WTC11 (cell line): ENCODE measurements around the gene CRYBB2. TPM values are rescaled to one million over a fixed set of nuclear protein-coding genes. Genes with fewer than 3 reads are reported as not detected.
"Not testable (repeated sequence)": the region's sequence is repeated elsewhere in the genome, so short reads cannot be mapped to it uniquely, and the experiment has no call there.

ENCODE experiments used
- ATAC-seq: fragments of 200-7000 bp; cut with Tn5 transposase; 2 replicates; pipeline ENCODE4 v1.10.0; 2021; ENCODE audit warnings: mild to moderate bottlenecking, moderate library complexity
- CTCF ChIA-PET: fragments of 300-600 bp; sonication (Branson Sonifier 250); formaldehyde crosslinking; loops from one replicate; lab custom pipeline; 2021; ENCODE audit warnings: antibody characterized with exemption; lab: Charles Lee
- POLR2A ChIA-PET: fragments of 350-600 bp; sonication (Branson Sonifier 250); formaldehyde crosslinking; loops from one replicate; lab custom pipeline; 2021; ENCODE audit warnings: antibody characterized with exemption; lab: Charles Lee
- DNase-seq: peaks from one replicate; pipeline ENCODE4 v3.0.0; 2021; ENCODE audit warnings: low spot score
- H3K27ac Mint-ChIP-seq: 2 replicates; pipeline ENCODE4 v1.8.0; 2021; ENCODE audit warnings: mixed read lengths
- H3K27me3 Mint-ChIP-seq: 2 replicates; pipeline ENCODE4 v1.8.0; 2021; ENCODE audit warnings: low read depth, mild to moderate bottlenecking, moderate library complexity, mixed read lengths
- H3K36me3 Mint-ChIP-seq: 2 replicates; pipeline ENCODE4 v1.8.0; 2021; ENCODE audit warnings: mixed read lengths
- H3K4me1 Mint-ChIP-seq: 2 replicates; pipeline ENCODE4 v1.8.0; 2022; ENCODE audit warnings: mixed read lengths
- H3K4me3 Mint-ChIP-seq: 2 replicates; pipeline ENCODE4 v1.8.0; 2021; ENCODE audit warnings: mild to moderate bottlenecking, moderate library complexity, mixed read lengths
- H3K9me3 Mint-ChIP-seq: 2 replicates; pipeline ENCODE4 v1.8.0; 2021; ENCODE audit warnings: mixed read lengths
- ETV6 ChIP-seq: sonication (generic); formaldehyde crosslinking; IDR thresholded peaks from 2 replicates; pipeline ENCODE4 v1.8.1; 2022; ENCODE audit warnings: mild to moderate bottlenecking, missing genetic modification reagents
- HMGA2 ChIP-seq: fragments of 250-450 bp; sonication (Bioruptor Pico); IDR thresholded peaks from 2 replicates; pipeline ENCODE4 v1.4.0; 2021; ENCODE audit warnings: mild to moderate bottlenecking, moderate library complexity
- JUN ChIP-seq: sonication (generic); formaldehyde crosslinking; IDR thresholded peaks from 2 replicates; pipeline ENCODE4 v1.8.0; 2023; ENCODE audit warnings: mild to moderate bottlenecking, missing genetic modification reagents
- NR3C1 ChIP-seq: sonication (generic); formaldehyde crosslinking; conservative IDR thresholded peaks from 2 replicates; pipeline ENCODE4 v1.8.1; 2023; ENCODE audit warnings: low read depth, mild to moderate bottlenecking, missing genetic modification reagents
- OVOL2 ChIP-seq: fragments of 250-450 bp; sonication (Bioruptor Pico); IDR thresholded peaks from 2 replicates; pipeline ENCODE4 v1.9.0; 2021; ENCODE audit warnings: mild to moderate bottlenecking, borderline replicate concordance
- total RNA-seq: library from RNA; stranded (reverse); gene quantifications from 3 replicates; pipeline ENCODE4 v1.2.3, GENCODE V29; 2021
- TF ChIP-seq, protein P1 (sequence below): sonication (generic); formaldehyde crosslinking; IDR thresholded peaks from 2 replicates; pipeline ENCODE4 v1.8.0; 2023; ENCODE audit warnings: missing genetic modification reagents, mild to moderate bottlenecking, borderline replicate concordance
- TF ChIP-seq, protein P2 (sequence below): fragments of 250-450 bp; sonication (Bioruptor Pico); IDR thresholded peaks from 2 replicates; pipeline ENCODE4 v1.9.0; 2021; ENCODE audit warnings: mild to moderate bottlenecking, borderline replicate concordance
- TF ChIP-seq, protein P3 (sequence below): sonication (generic); formaldehyde crosslinking; IDR thresholded peaks from 2 replicates; pipeline ENCODE4 v1.8.1; 2023; ENCODE audit warnings: mild to moderate bottlenecking, missing genetic modification reagents
- TF ChIP-seq, protein P4 (sequence below): fragments of 250-450 bp; sonication (Bioruptor Pico); IDR thresholded peaks from 2 replicates; pipeline ENCODE4 v1.9.0; 2021; ENCODE audit warnings: moderate library complexity, mild to moderate bottlenecking, inconsistent platforms, borderline replicate concordance
- TF ChIP-seq, protein P5 (sequence below): sonication (generic); formaldehyde crosslinking; IDR thresholded peaks from 2 replicates; pipeline ENCODE4 v1.8.1; 2023; ENCODE audit warnings: mild to moderate bottlenecking, missing genetic modification reagents

The CRYBB2 gene
- total RNA-seq, 1 experiment from 2014 or later = 0.28 TPM

DNA sequence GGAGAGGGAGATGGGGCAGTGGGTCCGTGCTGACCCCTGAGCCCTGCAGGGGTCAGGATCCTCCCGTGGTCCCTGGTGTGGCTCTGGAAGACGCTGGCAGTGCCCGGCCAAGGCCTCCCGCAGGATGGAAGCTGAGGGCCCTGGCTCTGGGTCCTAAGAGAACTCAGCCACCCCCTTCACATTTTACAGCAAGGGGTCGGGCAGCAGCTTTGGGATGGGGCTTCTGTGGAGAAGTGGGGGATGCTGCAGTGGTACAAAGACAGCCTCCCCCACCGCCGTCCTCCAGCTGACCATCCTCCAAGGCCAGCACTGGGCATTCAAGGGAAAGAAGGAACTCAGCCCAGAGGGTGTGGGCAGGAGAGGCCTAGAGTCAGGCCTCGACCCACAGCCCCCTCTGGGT, 41.5 kb upstream of the CRYBB2 start:
- H3K4me1 Mint-ChIP-seq = peaks cover 7% of the 10 kb centered on the region
- H3K4me3 Mint-ChIP-seq = no peak overlapping the region
- ChIA-PET POLR2A (no interaction called here), CTCF (no interaction called here)
- no peak for ATAC-seq
- H3K9me3 Mint-ChIP-seq = peaks cover 8% of the 10 kb centered on the region
- H3K27ac Mint-ChIP-seq = no peak overlapping the region
- no peak for DNase-seq
- H3K36me3 Mint-ChIP-seq = peaks cover 23% of the 10 kb centered on the region
- H3K27me3 Mint-ChIP-seq = no peaks in the 10 kb centered on the region
- TF ChIP-seq, protein P1, sequence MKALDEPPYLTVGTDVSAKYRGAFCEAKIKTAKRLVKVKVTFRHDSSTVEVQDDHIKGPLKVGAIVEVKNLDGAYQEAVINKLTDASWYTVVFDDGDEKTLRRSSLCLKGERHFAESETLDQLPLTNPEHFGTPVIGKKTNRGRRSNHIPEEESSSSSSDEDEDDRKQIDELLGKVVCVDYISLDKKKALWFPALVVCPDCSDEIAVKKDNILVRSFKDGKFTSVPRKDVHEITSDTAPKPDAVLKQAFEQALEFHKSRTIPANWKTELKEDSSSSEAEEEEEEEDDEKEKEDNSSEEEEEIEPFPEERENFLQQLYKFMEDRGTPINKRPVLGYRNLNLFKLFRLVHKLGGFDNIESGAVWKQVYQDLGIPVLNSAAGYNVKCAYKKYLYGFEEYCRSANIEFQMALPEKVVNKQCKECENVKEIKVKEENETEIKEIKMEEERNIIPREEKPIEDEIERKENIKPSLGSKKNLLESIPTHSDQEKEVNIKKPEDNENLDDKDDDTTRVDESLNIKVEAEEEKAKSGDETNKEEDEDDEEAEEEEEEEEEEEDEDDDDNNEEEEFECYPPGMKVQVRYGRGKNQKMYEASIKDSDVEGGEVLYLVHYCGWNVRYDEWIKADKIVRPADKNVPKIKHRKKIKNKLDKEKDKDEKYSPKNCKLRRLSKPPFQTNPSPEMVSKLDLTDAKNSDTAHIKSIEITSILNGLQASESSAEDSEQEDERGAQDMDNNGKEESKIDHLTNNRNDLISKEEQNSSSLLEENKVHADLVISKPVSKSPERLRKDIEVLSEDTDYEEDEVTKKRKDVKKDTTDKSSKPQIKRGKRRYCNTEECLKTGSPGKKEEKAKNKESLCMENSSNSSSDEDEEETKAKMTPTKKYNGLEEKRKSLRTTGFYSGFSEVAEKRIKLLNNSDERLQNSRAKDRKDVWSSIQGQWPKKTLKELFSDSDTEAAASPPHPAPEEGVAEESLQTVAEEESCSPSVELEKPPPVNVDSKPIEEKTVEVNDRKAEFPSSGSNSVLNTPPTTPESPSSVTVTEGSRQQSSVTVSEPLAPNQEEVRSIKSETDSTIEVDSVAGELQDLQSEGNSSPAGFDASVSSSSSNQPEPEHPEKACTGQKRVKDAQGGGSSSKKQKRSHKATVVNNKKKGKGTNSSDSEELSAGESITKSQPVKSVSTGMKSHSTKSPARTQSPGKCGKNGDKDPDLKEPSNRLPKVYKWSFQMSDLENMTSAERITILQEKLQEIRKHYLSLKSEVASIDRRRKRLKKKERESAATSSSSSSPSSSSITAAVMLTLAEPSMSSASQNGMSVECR = no peak
- TF ChIP-seq, protein P2, sequence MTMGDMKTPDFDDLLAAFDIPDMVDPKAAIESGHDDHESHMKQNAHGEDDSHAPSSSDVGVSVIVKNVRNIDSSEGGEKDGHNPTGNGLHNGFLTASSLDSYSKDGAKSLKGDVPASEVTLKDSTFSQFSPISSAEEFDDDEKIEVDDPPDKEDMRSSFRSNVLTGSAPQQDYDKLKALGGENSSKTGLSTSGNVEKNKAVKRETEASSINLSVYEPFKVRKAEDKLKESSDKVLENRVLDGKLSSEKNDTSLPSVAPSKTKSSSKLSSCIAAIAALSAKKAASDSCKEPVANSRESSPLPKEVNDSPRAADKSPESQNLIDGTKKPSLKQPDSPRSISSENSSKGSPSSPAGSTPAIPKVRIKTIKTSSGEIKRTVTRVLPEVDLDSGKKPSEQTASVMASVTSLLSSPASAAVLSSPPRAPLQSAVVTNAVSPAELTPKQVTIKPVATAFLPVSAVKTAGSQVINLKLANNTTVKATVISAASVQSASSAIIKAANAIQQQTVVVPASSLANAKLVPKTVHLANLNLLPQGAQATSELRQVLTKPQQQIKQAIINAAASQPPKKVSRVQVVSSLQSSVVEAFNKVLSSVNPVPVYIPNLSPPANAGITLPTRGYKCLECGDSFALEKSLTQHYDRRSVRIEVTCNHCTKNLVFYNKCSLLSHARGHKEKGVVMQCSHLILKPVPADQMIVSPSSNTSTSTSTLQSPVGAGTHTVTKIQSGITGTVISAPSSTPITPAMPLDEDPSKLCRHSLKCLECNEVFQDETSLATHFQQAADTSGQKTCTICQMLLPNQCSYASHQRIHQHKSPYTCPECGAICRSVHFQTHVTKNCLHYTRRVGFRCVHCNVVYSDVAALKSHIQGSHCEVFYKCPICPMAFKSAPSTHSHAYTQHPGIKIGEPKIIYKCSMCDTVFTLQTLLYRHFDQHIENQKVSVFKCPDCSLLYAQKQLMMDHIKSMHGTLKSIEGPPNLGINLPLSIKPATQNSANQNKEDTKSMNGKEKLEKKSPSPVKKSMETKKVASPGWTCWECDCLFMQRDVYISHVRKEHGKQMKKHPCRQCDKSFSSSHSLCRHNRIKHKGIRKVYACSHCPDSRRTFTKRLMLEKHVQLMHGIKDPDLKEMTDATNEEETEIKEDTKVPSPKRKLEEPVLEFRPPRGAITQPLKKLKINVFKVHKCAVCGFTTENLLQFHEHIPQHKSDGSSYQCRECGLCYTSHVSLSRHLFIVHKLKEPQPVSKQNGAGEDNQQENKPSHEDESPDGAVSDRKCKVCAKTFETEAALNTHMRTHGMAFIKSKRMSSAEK (CRISPR knock-in tag) = no peak
- TF ChIP-seq ETV6 (CRISPR knock-in tag) (no peak), NR3C1 (CRISPR knock-in tag) (no peak), OVOL2 (CRISPR knock-in tag) (no peak), JUN (CRISPR knock-in tag) (no peak), HMGA2 (CRISPR knock-in tag) (no peak)
- TF ChIP-seq, protein P3, sequence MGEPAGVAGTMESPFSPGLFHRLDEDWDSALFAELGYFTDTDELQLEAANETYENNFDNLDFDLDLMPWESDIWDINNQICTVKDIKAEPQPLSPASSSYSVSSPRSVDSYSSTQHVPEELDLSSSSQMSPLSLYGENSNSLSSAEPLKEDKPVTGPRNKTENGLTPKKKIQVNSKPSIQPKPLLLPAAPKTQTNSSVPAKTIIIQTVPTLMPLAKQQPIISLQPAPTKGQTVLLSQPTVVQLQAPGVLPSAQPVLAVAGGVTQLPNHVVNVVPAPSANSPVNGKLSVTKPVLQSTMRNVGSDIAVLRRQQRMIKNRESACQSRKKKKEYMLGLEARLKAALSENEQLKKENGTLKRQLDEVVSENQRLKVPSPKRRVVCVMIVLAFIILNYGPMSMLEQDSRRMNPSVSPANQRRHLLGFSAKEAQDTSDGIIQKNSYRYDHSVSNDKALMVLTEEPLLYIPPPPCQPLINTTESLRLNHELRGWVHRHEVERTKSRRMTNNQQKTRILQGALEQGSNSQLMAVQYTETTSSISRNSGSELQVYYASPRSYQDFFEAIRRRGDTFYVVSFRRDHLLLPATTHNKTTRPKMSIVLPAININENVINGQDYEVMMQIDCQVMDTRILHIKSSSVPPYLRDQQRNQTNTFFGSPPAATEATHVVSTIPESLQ (CRISPR knock-in tag) = no peak
- TF ChIP-seq, protein P4, sequence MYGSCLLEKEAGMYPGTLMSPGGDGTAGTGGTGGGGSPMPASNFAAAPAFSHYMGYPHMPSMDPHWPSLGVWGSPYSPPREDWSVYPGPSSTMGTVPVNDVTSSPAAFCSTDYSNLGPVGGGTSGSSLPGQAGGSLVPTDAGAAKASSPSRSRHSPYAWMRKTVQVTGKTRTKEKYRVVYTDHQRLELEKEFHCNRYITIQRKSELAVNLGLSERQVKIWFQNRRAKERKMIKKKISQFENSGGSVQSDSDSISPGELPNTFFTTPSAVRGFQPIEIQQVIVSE (CRISPR knock-in tag) = no peak
- TF ChIP-seq, protein P5, sequence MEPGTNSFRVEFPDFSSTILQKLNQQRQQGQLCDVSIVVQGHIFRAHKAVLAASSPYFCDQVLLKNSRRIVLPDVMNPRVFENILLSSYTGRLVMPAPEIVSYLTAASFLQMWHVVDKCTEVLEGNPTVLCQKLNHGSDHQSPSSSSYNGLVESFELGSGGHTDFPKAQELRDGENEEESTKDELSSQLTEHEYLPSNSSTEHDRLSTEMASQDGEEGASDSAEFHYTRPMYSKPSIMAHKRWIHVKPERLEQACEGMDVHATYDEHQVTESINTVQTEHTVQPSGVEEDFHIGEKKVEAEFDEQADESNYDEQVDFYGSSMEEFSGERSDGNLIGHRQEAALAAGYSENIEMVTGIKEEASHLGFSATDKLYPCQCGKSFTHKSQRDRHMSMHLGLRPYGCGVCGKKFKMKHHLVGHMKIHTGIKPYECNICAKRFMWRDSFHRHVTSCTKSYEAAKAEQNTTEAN (CRISPR knock-in tag) = no peak

DNA sequence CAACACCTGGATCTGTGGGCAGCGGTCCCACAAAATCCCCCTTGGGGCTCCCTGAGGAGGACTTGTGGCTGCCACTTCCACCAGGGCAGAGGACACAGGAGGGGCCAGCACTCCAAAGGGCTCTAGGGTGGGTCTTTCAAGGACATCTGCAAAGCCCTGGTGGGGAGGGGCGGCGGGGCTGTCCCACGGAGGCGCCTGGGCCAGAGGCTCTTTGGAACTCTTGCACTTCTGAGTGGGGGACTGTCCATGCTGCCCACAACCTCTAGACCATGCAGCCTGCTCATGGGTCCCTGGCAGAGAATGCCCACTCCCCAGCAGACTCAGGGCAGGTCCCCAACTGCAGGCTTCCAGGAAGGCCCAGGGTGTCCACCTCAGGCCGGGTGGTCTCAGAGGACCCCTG, 41.1 kb upstream of the CRYBB2 start:
- ATAC-seq, H3K9me3 Mint-ChIP-seq, H3K4me1 Mint-ChIP-seq, DNase-seq, H3K27ac Mint-ChIP-seq, H3K27me3 Mint-ChIP-seq, POLR2A ChIA-PET, H3K4me3 Mint-ChIP-seq: not testable (repeated sequence)
- peaks cover 23% of the 10 kb centered on the region for H3K36me3 Mint-ChIP-seq
- CTCF ChIA-PET = interaction anchor here (1.2 kb wide), 1 partner anchor 156 kb away, joined by 3 read pairs; no protein-coding TSS in a partner anchor

DNA sequence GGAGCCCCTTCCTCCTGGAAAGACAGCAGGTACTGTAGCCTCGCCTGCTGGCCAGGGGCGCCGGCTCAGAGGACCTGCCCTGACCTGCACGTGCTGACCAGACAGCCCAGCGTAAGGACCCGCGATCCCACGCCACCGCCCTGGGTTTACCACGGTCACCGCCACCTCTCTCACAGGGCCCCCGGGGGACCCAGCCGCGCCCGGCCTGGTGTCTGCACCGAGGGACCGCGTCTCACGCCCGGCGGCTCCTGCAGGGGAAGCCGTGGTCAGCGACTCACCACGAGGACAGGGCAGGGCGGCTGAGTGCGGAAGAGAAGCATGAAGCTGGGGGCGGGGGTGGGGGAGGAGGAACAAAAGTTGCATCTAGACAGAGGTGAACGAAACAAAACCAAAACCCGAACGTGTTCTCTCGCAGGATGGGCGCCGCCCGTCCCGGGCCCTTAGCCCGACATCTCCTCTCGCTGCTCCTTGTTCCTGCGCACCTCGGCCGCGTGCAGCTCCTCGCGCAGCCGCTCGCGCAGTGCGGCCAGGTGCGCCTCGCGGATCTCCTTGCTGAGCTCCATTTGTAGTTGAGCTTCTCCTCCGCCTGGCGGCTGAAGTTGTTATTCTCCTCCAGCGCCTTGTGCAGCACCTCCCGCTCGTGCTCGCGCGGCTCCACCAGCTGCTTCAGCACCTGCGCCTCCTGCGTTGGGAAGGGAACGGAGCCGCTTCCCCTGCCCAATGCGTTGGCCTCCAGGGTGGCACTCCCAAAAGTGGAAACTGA, 40.4 kb upstream of the CRYBB2 start:
- H3K27ac Mint-ChIP-seq, H3K4me1 Mint-ChIP-seq, H3K9me3 Mint-ChIP-seq, H3K4me3 Mint-ChIP-seq, POLR2A ChIA-PET, H3K27me3 Mint-ChIP-seq: not testable (repeated sequence)
- H3K36me3 Mint-ChIP-seq = peaks cover 23% of the 10 kb centered on the region
- CTCF ChIA-PET = interaction anchor here (0.8 to 1.8 kb wide), 10 partner anchors 10 to 155 kb away, joined by 3 to 16 read pairs (median 4); no protein-coding TSS in a partner anchor
- ATAC-seq (peak; percentile 84), DNase-seq (peak; percentile 56)
